HepG2 (cell line): ENCODE measurements around the gene NKX3-2. TPM values are rescaled to one million over a fixed set of nuclear protein-coding genes. Genes with fewer than 3 reads are reported as not detected.

ENCODE experiments used
- ATAC-seq: fragments of 200-7000 bp; cut with Tn5 transposase; 3 replicates; pipeline ENCODE4 v1.9.1; 2020; ENCODE audit warnings: mild to moderate bottlenecking, moderate library complexity
- BruUV-seq: library from RNA; stranded (reverse); fragments of 400-500 nt; replicated peaks from 2 replicates; lab custom pipeline; 2021; lab: Mats Ljungman, UMichigan
- CTCF ChIA-PET: fragments of 300-600 bp; formaldehyde crosslinking; extraction: SDS; loops from one replicate; lab custom pipeline; 2021; ENCODE audit warnings: low total read pairs, inconsistent platforms, low intra/inter-chr PET ratio; lab: Yijun Ruan, JAX
- POLR2A ChIA-PET: fragments of 350-600 bp; sonication (Branson Sonifier 250); formaldehyde crosslinking; loops from one replicate; lab custom pipeline; 2020; ENCODE audit warnings: antibody characterized with exemption, inconsistent platforms; lab: Yijun Ruan, JAX
- DNase-seq: peaks from one replicate; pipeline ENCODE4 v3.0.0-alpha.2; 2015; ENCODE audit warnings: low spot score
- FAIRE-seq: peaks from 3 replicates; lab custom pipeline; 2011; peaks lifted over from hg19 to GRCh38; lab: Jason Lieb, UNC
- H2AFZ ChIP-seq: one replicate; pipeline ENCODE4 v1.6.1; 2011; ENCODE audit warnings: low read length, inconsistent platforms
- H3K27ac ChIP-seq: fragments of 300-600 bp; 3 replicates; pipeline ENCODE4 v1.8.0; 2011; ENCODE audit warnings: mixed run types, mild to moderate bottlenecking, mixed read lengths, low read length, inconsistent platforms; ENCODE audit not compliant: insufficient read depth; ENCODE audit errors: extremely low read length
- H3K27me3 ChIP-seq, 2 experiments: fragments of 200-600 bp in 1 of 2; 2 replicates in 1 of 2; 3 replicates in 1 of 2; pipeline versions ENCODE4 v1.6.0 to v1.8.0; 2011; ENCODE audit warnings: low read length in 2 of 2, mild to moderate bottlenecking in 2 of 2, moderate library complexity in 2 of 2, inconsistent platforms in 1 of 2; ENCODE audit not compliant: insufficient read depth in 2 of 2, control insufficient read depth in 1 of 2
- H3K36me3 ChIP-seq, 2 experiments: fragments of 200-600 bp in 1 of 2; replicated peaks in 1 of 2; 2 replicates in 1 of 2; 3 replicates in 1 of 2; pipeline versions ENCODE4 v1.5.1 to v1.8.0; 2011; ENCODE audit warnings: low read length in 2 of 2, inconsistent platforms in 1 of 2; ENCODE audit not compliant: insufficient read depth in 2 of 2, control insufficient read depth in 1 of 2
- H3K4me1 ChIP-seq: 2 replicates; pipeline ENCODE4 v1.5.1; 2012; ENCODE audit warnings: low read length, inconsistent platforms; ENCODE audit not compliant: insufficient read depth
- H3K4me2 ChIP-seq: 2 replicates; pipeline ENCODE4 v1.6.0; 2011; ENCODE audit warnings: low read depth, low read length, inconsistent platforms
- H3K4me3 ChIP-seq, 3 experiments: fragments of 200-600 bp in 1 of 3; sonication (generic), shearing (Covaris generic) in 1 of 3; replicated peaks in 1 of 3; 2 replicates each; pipeline ENCODE4 v1.5.1; 2011 to 2016; ENCODE audit warnings: low read length in 3 of 3, inconsistent platforms in 2 of 3, low read depth in 2 of 3, mild to moderate bottlenecking in 2 of 3, control low read depth in 1 of 3, mixed read lengths in 1 of 3; ENCODE audit not compliant: insufficient read depth in 1 of 3
- H3K79me2 ChIP-seq: one replicate; pipeline ENCODE4 v1.6.1; 2011; ENCODE audit warnings: low read length, inconsistent platforms; ENCODE audit not compliant: insufficient read depth
- H3K9ac ChIP-seq: 2 replicates; pipeline ENCODE4 v1.6.0; 2011; ENCODE audit warnings: mild to moderate bottlenecking, low read depth, low read length, inconsistent platforms; ENCODE audit not compliant: insufficient read depth
- H3K9me3 ChIP-seq: 2 replicates; pipeline ENCODE4 v1.5.1; 2012; ENCODE audit warnings: mild to moderate bottlenecking, low read length
- H4K20me1 ChIP-seq: 2 replicates; pipeline ENCODE4 v1.6.0; 2011; ENCODE audit warnings: inconsistent platforms, mild to moderate bottlenecking, low read length, moderate library complexity; ENCODE audit not compliant: insufficient read depth
- CENPBD1 ChIP-seq: sonication (generic); formaldehyde crosslinking; IDR thresholded peaks from 2 replicates; pipeline ENCODE4 v1.8.0; 2022; ENCODE audit warnings: missing genetic modification reagents, low read depth, mild to moderate bottlenecking, borderline replicate concordance
- ELF4 ChIP-seq: sonication (generic); formaldehyde crosslinking; IDR thresholded peaks from 2 replicates; pipeline ENCODE4 v1.5.0; 2020; ENCODE audit warnings: missing genetic modification reagents, mild to moderate bottlenecking, moderate library complexity, borderline replicate concordance
- FOXA3 ChIP-seq: IDR thresholded peaks from 2 replicates; pipeline ENCODE4 v1.6.1; 2016; ENCODE audit warnings: missing genetic modification reagents, missing compliant biosample characterization
- GATA4 ChIP-seq: sonication (generic); IDR thresholded peaks from 2 replicates; pipeline ENCODE4 v1.6.1; 2016; ENCODE audit warnings: antibody characterized with exemption, low read depth, borderline replicate concordance
- HNF1A ChIP-seq, 2 experiments: sonication (generic) in 1 of 2; formaldehyde crosslinking in 1 of 2; IDR thresholded peaks; 2 replicates each; pipeline versions ENCODE4 v1.4.0 to v1.6.1; 2016 to 2020; ENCODE audit warnings: borderline replicate concordance in 1 of 2, low read depth in 1 of 2, mild to moderate bottlenecking in 1 of 2, missing genetic modification reagents in 1 of 2
- HNRNPH1 ChIP-seq: fragments of 200-400 bp; formaldehyde crosslinking; optimal IDR thresholded peaks from 2 replicates; pipeline ENCODE3; 2017; ENCODE audit warnings: mild to moderate bottlenecking, low read depth, low read length
- KDM5B ChIP-seq: sonication (generic); formaldehyde crosslinking; IDR thresholded peaks from 2 replicates; pipeline ENCODE4 v1.4.0; 2020; ENCODE audit warnings: missing genetic modification reagents, mild to moderate bottlenecking, borderline replicate concordance
- SNAI1 ChIP-seq: sonication (generic); formaldehyde crosslinking; IDR thresholded peaks from 2 replicates; pipeline ENCODE4 v1.5.0; 2020; ENCODE audit warnings: mild to moderate bottlenecking, missing genetic modification reagents, borderline replicate concordance
- SRF ChIP-seq: IDR thresholded peaks from 2 replicates; pipeline ENCODE4 v1.6.1; 2011; ENCODE audit warnings: mild to moderate bottlenecking, low read depth, low read length, moderate library complexity
- ZBTB14 ChIP-seq: sonication (generic); formaldehyde crosslinking; IDR thresholded peaks from 2 replicates; pipeline ENCODE4 v1.4.0; 2020; ENCODE audit warnings: missing genetic modification reagents
- ZBTB37 ChIP-seq: sonication (generic); formaldehyde crosslinking; IDR thresholded peaks from 2 replicates; pipeline ENCODE4 v1.4.0; 2020; ENCODE audit warnings: mild to moderate bottlenecking, missing genetic modification reagents
- WGBS: methylation state at CpG from one replicate; pipeline ENCODE4 v1.1.6; 2017; ENCODE audit warnings: low lambda C conversion rate; 5-methylcytosine and 5-hydroxymethylcytosine counted together
- in situ Hi-C: cut with HindIII; loops from 2 replicates; pipeline ENCODE4 v1.10.0; 2017; ENCODE audit warnings: low pct_unique_long_range_greater_than_20kb; ENCODE audit not compliant: extremely low pct_ligation_motif_present
- intact Hi-C: fragments of 100-400 bp; cut with micrococcal nuclease; formaldehyde crosslinking; loops from one replicate; pipeline ENCODE4 v1.10.0; 2022; ENCODE audit not compliant: unreplicated experiment
- polyA plus RNA-seq, 8 experiments: library from polyadenylated mRNA; depleted of rRNA in 3 of 8; stranded (reverse) in 7 of 8; unstranded in 1 of 8; fragments of >200 nt; fragmentation: Illumina TruSeq in 4 of 8; extraction: Trizol in 4 of 8; gene quantifications; 2 replicates each; pipeline versions ENCODE4 v1.2.1 to v1.2.3, GENCODE V29; 2011 to 2016; ENCODE audit warnings: low read depth in 4 of 8, missing spikeins in 1 of 8, mixed read lengths in 1 of 8; ENCODE audit not compliant: insufficient read depth in 1 of 8
- total RNA-seq, 5 experiments: library from RNA; depleted of rRNA; stranded (reverse); fragments of >200 nt; fragmentation: Illumina TruSeq; extraction: Trizol; gene quantifications; 2 replicates each; pipeline ENCODE4 v1.2.3, GENCODE V29; 2016; ENCODE audit warnings: low read depth in 1 of 5

The NKX3-2 gene
- total and polyA plus RNA-seq, 2 of the 13 experiments (the other 11 are each of a cell fraction or from before 2014, with no cell fraction given) = 0.07 to 0.13 TPM

GRCh38 chr4:13590766-13591165 is 46.5 kb upstream of the NKX3-2 start:
- Histone ChIP-seq H4K20me1 (no peaks in the 10 kb centered on the region), H3K4me1 (peaks cover 18% of the 10 kb centered on the region), H3K9ac (no peak overlapping the region), H3K27me3 (no peaks in the 10 kb centered on the region), H3K9me3 (no peaks in the 10 kb centered on the region)
- no peak for FAIRE-seq
- POLR2A ChIA-PET = no interaction called here
- 99% methylated on average over 2 of the region's 2 CpGs for WGBS
- in situ Hi-C loops = no loop called here
- no peak for TF ChIP-seq SNAI1
- no peak for TF ChIP-seq HNF1A (IDR thresholded peaks at IDR 0.05; ENCODE audit: low read depth)
- TF ChIP-seq HNF1A (CRISPR knock-in tag; IDR thresholded peaks at IDR 0.05; ENCODE audit: borderline replicate concordance) = no peak
- no peak for TF ChIP-seq ELF4 (CRISPR knock-in tag)
- TF ChIP-seq CENPBD1 = no peak
- no peak for TF ChIP-seq GATA4
- TF ChIP-seq SRF = no peak
- TF ChIP-seq ZBTB37 (CRISPR knock-in tag) = no peak
- no peak for TF ChIP-seq FOXA3 (CRISPR knock-in tag)
- no peak for TF ChIP-seq HNRNPH1
- no peak for TF ChIP-seq KDM5B (CRISPR knock-in tag)
- TF ChIP-seq ZBTB14 = no peak
- TF ChIP-seq, all 625 proteins: peak for 0
- no peak for ATAC-seq
- Histone ChIP-seq H2AFZ (no peak overlapping the region), H3K27ac (no peak overlapping the region), H3K4me3 (no peak overlapping the region), H3K79me2 (no peaks in the 10 kb centered on the region), H3K4me2 (no peak overlapping the region), H3K36me3 (peaks cover 4 to 28% of the 10 kb centered on the region in 2 experiments)
- intact Hi-C loops = no loop called here
- CTCF ChIA-PET = no interaction called here
- BruUV-seq = no TSS peak
- no peak for DNase-seq
